Measurements from ENCODE around the gene SYNPR. TPM values are rescaled to one million over a fixed set of nuclear protein-coding genes. Genes with fewer than 3 reads are reported as not detected.

SYNPR gene
- total RNA-seq, 1 donor from 2014 or later, result 0.27 TPM

DNA sequence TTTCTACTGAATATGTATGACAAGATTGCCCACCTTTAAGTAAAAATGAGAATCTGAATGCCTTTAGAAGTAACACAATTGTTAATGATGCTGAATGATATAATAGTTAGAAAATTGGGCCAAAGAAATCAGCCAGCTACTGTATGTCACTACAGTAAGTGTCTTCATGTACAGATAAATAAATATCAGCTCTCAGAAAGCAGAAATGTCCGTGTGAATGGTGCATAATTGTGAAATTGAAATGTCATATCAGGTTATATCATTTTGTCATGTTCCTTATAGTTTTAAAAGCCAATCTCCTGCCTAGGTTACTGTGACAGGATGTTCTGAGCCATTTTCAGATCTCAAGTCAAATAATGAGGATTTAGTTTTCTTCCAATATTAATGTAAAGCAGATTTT lies 283.8 kb downstream of the SYNPR start:
- Histone ChIP-seq H4K20me1 (ENCODE audit: insufficient read depth, low read length) (no peaks in the 10 kb centered on the region), H3K27ac (ENCODE audit: low read depth, low read length) (no peak overlapping the region), H3K36me3 (ENCODE audit: insufficient read depth, low read length) (no peaks in the 10 kb centered on the region), H2AFZ (ENCODE audit: low read depth, low read length) (no peak overlapping the region), H3K4me3 (ENCODE audit: insufficient read depth, low read depth, low read length) (no peak overlapping the region), H3K4me2 (ENCODE audit: low read length) (no peak overlapping the region), H3K79me2 (ENCODE audit: insufficient read depth, low read length) (no peaks in the 10 kb centered on the region), H3K9ac (ENCODE audit: low read length) (no peak overlapping the region), H3K4me1 (ENCODE audit: insufficient read depth, low read length) (no peaks in the 10 kb centered on the region), H3K9me3 (ENCODE audit: insufficient read depth, low read depth, low read length) (no peaks in the 10 kb centered on the region), H3K27me3 (ENCODE audit: insufficient read depth, low read length) (no peaks in the 10 kb centered on the region)
- H3K27ac Mint-ChIP-seq (ENCODE audit: unreplicated experiment), result no peak overlapping the region
- H3K27me3 Mint-ChIP-seq (ENCODE audit: low read depth, unreplicated experiment), result peaks cover 3% of the 10 kb centered on the region
- no peak for TF ChIP-seq EZH2 (IDR thresholded peaks at IDR 0.05; ENCODE audit: insufficient read depth, low read length)
- TF ChIP-seq, protein P1, sequence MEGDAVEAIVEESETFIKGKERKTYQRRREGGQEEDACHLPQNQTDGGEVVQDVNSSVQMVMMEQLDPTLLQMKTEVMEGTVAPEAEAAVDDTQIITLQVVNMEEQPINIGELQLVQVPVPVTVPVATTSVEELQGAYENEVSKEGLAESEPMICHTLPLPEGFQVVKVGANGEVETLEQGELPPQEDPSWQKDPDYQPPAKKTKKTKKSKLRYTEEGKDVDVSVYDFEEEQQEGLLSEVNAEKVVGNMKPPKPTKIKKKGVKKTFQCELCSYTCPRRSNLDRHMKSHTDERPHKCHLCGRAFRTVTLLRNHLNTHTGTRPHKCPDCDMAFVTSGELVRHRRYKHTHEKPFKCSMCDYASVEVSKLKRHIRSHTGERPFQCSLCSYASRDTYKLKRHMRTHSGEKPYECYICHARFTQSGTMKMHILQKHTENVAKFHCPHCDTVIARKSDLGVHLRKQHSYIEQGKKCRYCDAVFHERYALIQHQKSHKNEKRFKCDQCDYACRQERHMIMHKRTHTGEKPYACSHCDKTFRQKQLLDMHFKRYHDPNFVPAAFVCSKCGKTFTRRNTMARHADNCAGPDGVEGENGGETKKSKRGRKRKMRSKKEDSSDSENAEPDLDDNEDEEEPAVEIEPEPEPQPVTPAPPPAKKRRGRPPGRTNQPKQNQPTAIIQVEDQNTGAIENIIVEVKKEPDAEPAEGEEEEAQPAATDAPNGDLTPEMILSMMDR (IDR thresholded peaks at IDR 0.05; ENCODE audit: insufficient read depth, low read depth, low read length), result no peak
- H3K36me3 Mint-ChIP-seq (ENCODE audit: low read depth, unreplicated experiment), result no peaks in the 10 kb centered on the region
- H3K4me3 Mint-ChIP-seq (ENCODE audit: unreplicated experiment), result no peak overlapping the region
- DNase-seq (ENCODE audit: low read depth) (no peak), FAIRE-seq (no peak)
- no peaks in the 10 kb centered on the region for H3K9me3 Mint-ChIP-seq (ENCODE audit: unreplicated experiment)
- H3K4me1 Mint-ChIP-seq (ENCODE audit: low read depth, unreplicated experiment), result no peaks in the 10 kb centered on the region

DNA sequence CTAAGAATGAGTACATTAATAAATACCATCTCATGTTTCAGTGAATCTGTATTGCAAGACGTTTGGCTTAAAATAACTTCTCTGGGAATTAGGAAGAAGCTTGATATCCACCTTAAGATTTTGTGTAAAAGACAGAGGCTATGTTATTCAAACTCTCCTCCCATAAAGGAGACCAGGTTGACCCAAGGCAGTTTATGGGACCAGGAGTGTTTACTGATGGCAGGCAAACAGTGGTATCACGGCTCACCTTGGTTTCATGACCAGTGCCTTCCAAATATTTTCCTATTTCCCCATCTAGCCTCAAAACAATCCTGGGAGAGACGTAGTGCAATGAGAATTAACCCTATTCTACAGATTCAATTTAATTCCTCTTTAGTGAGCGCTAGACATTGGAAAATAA lies 284.2 kb downstream of the SYNPR start:
- no peaks in the 10 kb centered on the region for H3K36me3 Mint-ChIP-seq (ENCODE audit: low read depth, unreplicated experiment)

DNA sequence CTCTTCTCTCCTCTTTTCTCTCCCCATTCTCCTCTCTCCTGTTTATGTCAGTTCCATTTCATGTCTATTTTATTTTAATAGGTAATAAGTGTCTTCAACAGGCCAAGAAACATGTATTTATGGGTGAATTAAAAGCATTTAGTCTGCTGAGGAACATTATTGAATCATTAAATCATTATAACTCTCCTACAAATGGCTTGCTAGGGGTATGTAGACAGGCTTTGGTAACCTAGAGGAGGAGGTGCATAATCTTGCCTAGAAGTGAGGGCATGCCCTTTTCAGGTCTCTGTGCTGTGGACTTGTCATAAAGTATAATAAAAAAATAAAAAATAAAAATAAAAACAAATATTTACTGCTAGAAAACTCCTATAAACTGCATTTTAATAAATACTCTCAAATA lies 285.5 kb downstream of the SYNPR start:
- no peaks in the 10 kb centered on the region for H3K9me3 ChIP-seq (ENCODE audit: insufficient read depth, low read depth, low read length)
- no peaks in the 10 kb centered on the region for H3K4me1 ChIP-seq (ENCODE audit: insufficient read depth, low read length)
- no peaks in the 10 kb centered on the region for H3K36me3 Mint-ChIP-seq (ENCODE audit: low read depth, unreplicated experiment)
- H2AFZ ChIP-seq (ENCODE audit: low read depth, low read length), result no peak overlapping the region
- no peak overlapping the region for H3K4me3 Mint-ChIP-seq (ENCODE audit: unreplicated experiment)
- no peaks in the 10 kb centered on the region for H3K27me3 ChIP-seq (ENCODE audit: insufficient read depth, low read length)
- H3K27ac ChIP-seq (ENCODE audit: low read depth, low read length), result no peak overlapping the region
- no peaks in the 10 kb centered on the region for H3K4me1 Mint-ChIP-seq (ENCODE audit: low read depth, unreplicated experiment)
- DNase-seq (ENCODE audit: low read depth) (no peak), FAIRE-seq (no peak)
- no peak overlapping the region for H3K4me2 ChIP-seq (ENCODE audit: low read length)
- no peaks in the 10 kb centered on the region for H4K20me1 ChIP-seq (ENCODE audit: insufficient read depth, low read length)
- peaks cover 3% of the 10 kb centered on the region for H3K27me3 Mint-ChIP-seq (ENCODE audit: low read depth, unreplicated experiment)
- H3K4me3 ChIP-seq (ENCODE audit: insufficient read depth, low read depth, low read length), result no peak overlapping the region
- H3K9ac ChIP-seq (ENCODE audit: low read length), result no peak overlapping the region
- no peak overlapping the region for H3K27ac Mint-ChIP-seq (ENCODE audit: unreplicated experiment)
- no peaks in the 10 kb centered on the region for H3K9me3 Mint-ChIP-seq (ENCODE audit: unreplicated experiment)
- H3K79me2 ChIP-seq (ENCODE audit: insufficient read depth, low read length), result no peaks in the 10 kb centered on the region
- TF ChIP-seq EZH2 (IDR thresholded peaks at IDR 0.05; ENCODE audit: insufficient read depth, low read length), result no peak
- TF ChIP-seq, protein P1 (IDR thresholded peaks at IDR 0.05; ENCODE audit: insufficient read depth, low read depth, low read length), result no peak
- H3K36me3 ChIP-seq (ENCODE audit: insufficient read depth, low read length), result no peaks in the 10 kb centered on the region

More for the DNA sequence above, 284.2 kb downstream of the SYNPR start:
- Mint-ChIP-seq H3K4me3 (ENCODE audit: unreplicated experiment) (no peak overlapping the region), H3K27ac (ENCODE audit: unreplicated experiment) (no peak overlapping the region), H3K9me3 (ENCODE audit: unreplicated experiment) (no peaks in the 10 kb centered on the region), H3K4me1 (ENCODE audit: low read depth, unreplicated experiment) (no peaks in the 10 kb centered on the region), H3K27me3 (ENCODE audit: low read depth, unreplicated experiment) (peaks cover 3% of the 10 kb centered on the region)
- no peaks in the 10 kb centered on the region for H3K79me2 ChIP-seq (ENCODE audit: insufficient read depth, low read length)
- no peak overlapping the region for H3K4me3 ChIP-seq (ENCODE audit: insufficient read depth, low read depth, low read length)
- H3K36me3 ChIP-seq (ENCODE audit: insufficient read depth, low read length), result no peaks in the 10 kb centered on the region
- no peaks in the 10 kb centered on the region for H3K27me3 ChIP-seq (ENCODE audit: insufficient read depth, low read length)
- H3K4me2 ChIP-seq (ENCODE audit: low read length), result no peak overlapping the region
- TF ChIP-seq EZH2 (IDR thresholded peaks at IDR 0.05; ENCODE audit: insufficient read depth, low read length), result no peak
- TF ChIP-seq, protein P1 (IDR thresholded peaks at IDR 0.05; ENCODE audit: insufficient read depth, low read depth, low read length), result no peak
- no peak overlapping the region for H3K27ac ChIP-seq (ENCODE audit: low read depth, low read length)
- H3K9ac ChIP-seq (ENCODE audit: low read length), result no peak overlapping the region
- no peak for DNase-seq (ENCODE audit: low read depth)
- H3K4me1 ChIP-seq (ENCODE audit: insufficient read depth, low read length), result no peaks in the 10 kb centered on the region
- no peak overlapping the region for H2AFZ ChIP-seq (ENCODE audit: low read depth, low read length)
- FAIRE-seq, result no peak
- H3K9me3 ChIP-seq (ENCODE audit: insufficient read depth, low read depth, low read length), result no peaks in the 10 kb centered on the region
- H4K20me1 ChIP-seq (ENCODE audit: insufficient read depth, low read length), result no peaks in the 10 kb centered on the region
